H1 (cell line): ENCODE measurements around the gene C10orf120.
A peak's percentile ranks its signal among the peaks of the same experiment; 100 is the strongest.

Experiments used
- CTCF ChIP-seq, 3 experiments: IDR thresholded peaks; 1 replicate in 2 of 3; 2 replicates in 1 of 3; pipeline versions ENCODE4 v1.5.1 to v1.6.1; 2011; ENCODE audit warnings: low read length in 3 of 3, mild to moderate bottlenecking in 3 of 3, inconsistent platforms in 2 of 3, low read depth in 1 of 3, moderate library complexity in 1 of 3; ENCODE audit not compliant: insufficient read depth in 1 of 3; ENCODE audit errors: control extremely low read depth in 1 of 3
- POLR2A ChIP-seq, 2 experiments: IDR thresholded peaks; 1 replicate in 1 of 2; 2 replicates in 1 of 2; pipeline ENCODE4 v1.6.1; 2011; ENCODE audit warnings: low read depth in 2 of 2, low read length in 2 of 2, mild to moderate bottlenecking in 2 of 2; ENCODE audit errors: control extremely low read depth in 1 of 2
- POLR2AphosphoS5 ChIP-seq: IDR thresholded peaks from 2 replicates; pipeline ENCODE4 v1.6.1; 2011; ENCODE audit warnings: low read depth, low read length
- SIN3A ChIP-seq, 2 experiments: IDR thresholded peaks in 1 of 2; conservative IDR thresholded peaks in 1 of 2; 2 replicates each; pipeline ENCODE4 v1.6.1; 2011 to 2012; ENCODE audit warnings: low read length in 2 of 2, improper control_type of control experiment in 1 of 2, low read depth in 1 of 2, mild to moderate bottlenecking in 1 of 2
- SUZ12 ChIP-seq: fragments of 200-600 bp; sonication (generic); IDR thresholded peaks from 2 replicates; pipeline ENCODE4 v1.6.1; 2012; ENCODE audit warnings: mild to moderate bottlenecking, inconsistent platforms, low read length, moderate library complexity, mixed read lengths

DNA sequence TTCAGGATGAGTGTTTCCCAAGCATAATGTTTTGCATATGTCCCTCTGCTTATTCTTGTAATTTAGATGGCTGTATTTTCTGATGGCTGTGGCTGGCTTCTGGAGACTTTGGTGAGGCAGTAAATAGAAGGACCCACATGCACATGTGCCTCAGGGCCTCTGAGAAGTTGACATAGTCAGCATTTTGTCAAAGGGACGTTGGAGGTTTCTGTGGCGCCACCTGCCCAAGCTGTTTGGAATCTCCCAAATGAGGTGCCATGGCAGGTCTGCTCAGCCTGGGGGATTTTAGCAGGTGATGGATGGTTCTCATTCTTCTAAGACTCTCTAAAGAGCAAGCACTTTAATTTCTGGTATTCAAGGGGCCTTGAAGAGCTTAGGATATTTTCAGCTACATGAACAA lies 29.8 kb downstream of the C10orf120 start:
- TF ChIP-seq POLR2A (IDR thresholded peaks at IDR 0.05; ENCODE audit: control extremely low read depth in 1 of 2, low read depth in 2 of 2, low read length in 2 of 2): no peak
- TF ChIP-seq POLR2AphosphoS5: no peak
- no peak for TF ChIP-seq SIN3A (conservative IDR thresholded peaks at IDR 0.05 in 1 of 2, IDR thresholded peaks at IDR 0.05 in 1 of 2; ENCODE audit: low read depth in 1 of 2, low read length in 2 of 2)
- peak; percentile 31 to 54 (median 46); a peak in 3 of 4 replicates for TF ChIP-seq CTCF (IDR thresholded peaks at IDR 0.05; ENCODE audit: control extremely low read depth in 1 of 3, insufficient read depth in 1 of 3, low read depth in 1 of 3, low read length in 3 of 3)
- no peak for TF ChIP-seq SUZ12
